ENCODE data around the gene NQO1. TPM values are rescaled to one million over a fixed set of nuclear protein-coding genes. Genes with fewer than 3 reads are reported as not detected.

NQO1 gene
- 389 and 470 TPM in 2 replicates for total RNA-seq
- long read RNA-seq, transcript NQO1-202 (5 exons, 1,105 nt): minor isoform, 179 of 2,297 reads
- long read RNA-seq, transcript NQO1-204 (4 exons, 924 nt): minor isoform, 14 of 2,297 reads
- long read RNA-seq, transcript NQO1-203 (5 exons, 2,527 nt): minor isoform, 97 of 2,297 reads
- long read RNA-seq, transcript NQO1-201 (6 exons, 2,912 nt): major isoform, 1,908 of 2,297 reads
- long read RNA-seq, partial matches to known transcripts: 18 of 2,297 reads
- long read RNA-seq, other reads (novel, unspliced or antisense): 79 of 2,297 reads

- H3K9me3 Mint-ChIP-seq (ENCODE audit: unreplicated experiment): no peaks in the 10 kb centered on the region
- H3K36me3 Mint-ChIP-seq (ENCODE audit: unreplicated experiment): peaks cover 9% of the 10 kb centered on the region
- DNase-seq (ENCODE audit: extremely low spot score, unreplicated experiment): peak; percentile 99
- peak within 1 kb of the TSS; percentile 100 for H3K27ac Mint-ChIP-seq (ENCODE audit: unreplicated experiment)
- H3K4me3 Mint-ChIP-seq (ENCODE audit: unreplicated experiment): peak within 1 kb of the TSS; percentile 98
- H3K27me3 Mint-ChIP-seq (ENCODE audit: unreplicated experiment): no peaks in the 10 kb centered on the region
- no peak for TF ChIP-seq CTCF (IDR thresholded peaks at IDR 0.05)
- peaks cover 56% of the 10 kb centered on the region for H3K4me1 Mint-ChIP-seq (ENCODE audit: unreplicated experiment)
These were observed at the start of gene NQO1 for GRCh38 chr16:69726313-69727060. TSS of gene NQO1 (minus strand) at chr16:69726560. CDS start at chr16:69726439, 121 bp downstream.

- no peak for TF ChIP-seq CTCF (IDR thresholded peaks at IDR 0.05)
- DNase-seq (ENCODE audit: extremely low spot score, unreplicated experiment): no peak
- Mint-ChIP-seq H3K27me3 (ENCODE audit: unreplicated experiment) (no peaks in the 10 kb centered on the region), H3K36me3 (ENCODE audit: unreplicated experiment) (peaks cover 3% of the 10 kb centered on the region), H3K4me1 (ENCODE audit: unreplicated experiment) (peaks cover 16% of the 10 kb centered on the region), H3K27ac (ENCODE audit: unreplicated experiment) (no peak overlapping the region), H3K4me3 (ENCODE audit: unreplicated experiment) (no peak overlapping the region), H3K9me3 (ENCODE audit: unreplicated experiment) (peaks cover 5% of the 10 kb centered on the region)
These were observed 49.2 kb upstream of the NQO1 start for GRCh38 chr16:69775563-69775962.

GRCh38 chr16:69773260-69773947, 47.0 kb upstream of the NQO1 start:
- no peak for DNase-seq (ENCODE audit: extremely low spot score, unreplicated experiment)
- Mint-ChIP-seq H3K27me3 (ENCODE audit: unreplicated experiment) (no peaks in the 10 kb centered on the region), H3K4me3 (ENCODE audit: unreplicated experiment) (no peak overlapping the region), H3K27ac (ENCODE audit: unreplicated experiment) (no peak overlapping the region), H3K4me1 (ENCODE audit: unreplicated experiment) (peaks cover 16% of the 10 kb centered on the region), H3K9me3 (ENCODE audit: unreplicated experiment) (peaks cover 5% of the 10 kb centered on the region), H3K36me3 (ENCODE audit: unreplicated experiment) (peaks cover 3% of the 10 kb centered on the region)
- no peak for TF ChIP-seq CTCF (IDR thresholded peaks at IDR 0.05)

- Mint-ChIP-seq H3K4me3 (ENCODE audit: unreplicated experiment) (no peak overlapping the region), H3K4me1 (ENCODE audit: unreplicated experiment) (peaks cover 16% of the 10 kb centered on the region), H3K27me3 (ENCODE audit: unreplicated experiment) (no peaks in the 10 kb centered on the region), H3K27ac (ENCODE audit: unreplicated experiment) (no peak overlapping the region), H3K36me3 (ENCODE audit: unreplicated experiment) (peaks cover 3% of the 10 kb centered on the region), H3K9me3 (ENCODE audit: unreplicated experiment) (peaks cover 5% of the 10 kb centered on the region)
- TF ChIP-seq CTCF (IDR thresholded peaks at IDR 0.05): no peak
- DNase-seq (ENCODE audit: extremely low spot score, unreplicated experiment): no peak
These were observed 45.2 kb upstream of the NQO1 start for GRCh38 chr16:69771651-69771967.

- no peaks in the 10 kb centered on the region for H3K36me3 Mint-ChIP-seq (ENCODE audit: unreplicated experiment)
- H3K27me3 Mint-ChIP-seq (ENCODE audit: unreplicated experiment): no peaks in the 10 kb centered on the region
- no peak for DNase-seq (ENCODE audit: extremely low spot score, unreplicated experiment)
- TF ChIP-seq CTCF (IDR thresholded peaks at IDR 0.05): no peak
- H3K27ac Mint-ChIP-seq (ENCODE audit: unreplicated experiment): no peak overlapping the region
- no peak overlapping the region for H3K4me3 Mint-ChIP-seq (ENCODE audit: unreplicated experiment)
- H3K4me1 Mint-ChIP-seq (ENCODE audit: unreplicated experiment): peaks cover 16% of the 10 kb centered on the region
- H3K9me3 Mint-ChIP-seq (ENCODE audit: unreplicated experiment): no peaks in the 10 kb centered on the region
These were observed 43.0 kb upstream of the NQO1 start for GRCh38 chr16:69769404-69769803.

All from osteocyte (in vitro differentiated cells).